GM19240 (cell line): ENCODE measurements around the gene SUPT5H.

Experiments
- DNase-seq: peaks from one replicate; pipeline ENCODE4 v3.0.0; 2011; ENCODE audit warnings: low spot score; ENCODE audit not compliant: insufficient read length

The SUPT5H gene

GRCh38 chr19:39409208-39410016, 36.0 kb upstream of the SUPT5H start:
- no peak for DNase-seq

DNA sequence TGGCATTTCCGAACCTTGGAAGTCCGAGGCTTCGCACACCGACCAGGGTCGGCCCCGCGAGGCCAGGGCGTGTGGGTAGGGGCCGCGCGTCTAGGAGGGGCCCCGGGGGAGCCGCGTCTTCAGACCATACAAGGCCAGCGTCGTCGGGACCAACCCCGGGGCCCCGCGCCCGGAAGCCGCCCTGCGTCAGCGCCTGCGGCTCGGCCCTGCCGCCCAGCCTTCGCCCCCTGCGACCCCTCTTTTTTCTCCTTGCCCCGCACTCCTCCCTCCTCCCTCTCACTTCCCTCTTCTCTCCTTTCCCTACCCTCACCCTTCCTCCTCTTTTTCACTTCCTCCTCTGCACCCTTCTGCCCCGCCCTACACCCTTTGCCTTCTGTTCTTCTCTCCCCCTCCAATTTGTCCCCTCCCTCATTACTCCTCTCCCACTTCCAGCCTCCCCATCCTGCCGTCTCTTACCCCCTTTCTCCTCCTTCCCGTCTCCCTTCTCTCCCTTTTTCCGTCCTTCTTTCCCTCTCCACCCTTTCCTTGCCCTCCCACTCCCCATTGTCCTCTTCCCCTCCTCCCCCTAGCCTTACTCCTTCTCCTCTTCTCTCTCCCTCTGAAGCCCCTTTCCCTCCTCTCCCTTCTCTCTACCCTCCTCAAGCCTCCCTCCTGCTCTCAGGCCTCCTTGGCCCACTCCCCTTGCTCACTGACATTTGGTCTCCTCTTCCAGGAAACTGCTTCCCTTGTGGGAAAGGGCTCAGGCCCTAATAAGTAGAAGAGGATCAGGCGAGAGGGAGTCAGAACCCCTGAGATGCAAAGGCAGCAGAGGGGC, 35.2 kb upstream of the SUPT5H start:
- no peak for DNase-seq

- DNase-seq: no peak
Observed at GRCh38 chr19:39410831-39411080, 34.6 kb upstream of the SUPT5H start.

DNA sequence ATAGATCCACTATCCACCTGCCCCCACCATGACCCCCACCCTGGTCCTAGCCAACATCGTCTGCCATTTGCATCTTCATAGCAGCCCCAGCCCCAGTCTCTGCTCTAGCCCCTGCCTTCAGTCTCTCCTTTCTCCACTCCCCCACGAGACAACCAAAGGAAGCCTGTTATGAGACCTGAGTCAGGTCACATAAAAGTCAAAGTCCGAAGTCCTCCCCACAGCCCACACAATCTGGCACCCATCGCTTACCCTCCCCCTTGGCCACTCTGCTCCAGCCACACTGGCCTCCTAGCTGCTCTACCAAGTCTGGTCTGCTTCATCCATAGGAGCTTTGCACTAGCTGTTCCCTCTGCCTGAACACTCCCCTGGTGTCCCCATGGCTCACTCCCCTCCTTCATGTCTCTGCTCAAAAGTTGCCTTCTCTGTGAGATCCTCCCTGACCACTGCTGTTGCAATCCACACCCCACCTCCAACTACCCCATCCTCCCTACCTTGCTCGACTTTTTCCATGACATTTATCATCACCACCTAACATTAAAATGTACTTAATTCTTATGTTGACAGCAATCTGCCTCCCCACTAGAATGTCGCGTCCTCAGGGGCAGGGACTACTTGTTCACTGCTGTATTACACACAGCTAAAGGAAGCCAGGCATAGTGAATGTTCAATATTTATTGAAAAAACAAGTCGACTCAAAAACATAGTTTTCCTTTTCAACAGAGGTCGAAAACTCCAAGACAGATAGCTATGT, 34.1 kb upstream of the SUPT5H start:
- no peak for DNase-seq

DNA sequence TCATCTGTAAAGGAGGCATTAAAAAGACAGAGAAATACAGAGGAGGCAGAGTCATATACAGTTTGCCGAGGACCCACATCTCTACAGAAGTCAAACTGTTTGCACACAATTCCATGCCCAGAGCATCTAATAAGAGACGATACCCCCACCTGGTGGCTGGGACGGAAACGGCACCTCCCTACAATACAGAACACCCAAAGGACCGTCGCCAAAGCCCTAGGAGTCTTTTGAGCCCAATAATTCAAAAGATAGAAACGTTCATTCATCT, 33.6 kb upstream of the SUPT5H start:
- peak; percentile 60 for DNase-seq

- peak; percentile 94 for DNase-seq
Observed at GRCh38 chr19:39412100-39412866, 33.1 kb upstream of the SUPT5H start, which contains the start of gene PLEKHG2. Gene PLEKHG2, plus strand, starts transcription at chr19:39412669. Its CDS starts 1,418 bp downstream, at chr19:39414087.

DNA sequence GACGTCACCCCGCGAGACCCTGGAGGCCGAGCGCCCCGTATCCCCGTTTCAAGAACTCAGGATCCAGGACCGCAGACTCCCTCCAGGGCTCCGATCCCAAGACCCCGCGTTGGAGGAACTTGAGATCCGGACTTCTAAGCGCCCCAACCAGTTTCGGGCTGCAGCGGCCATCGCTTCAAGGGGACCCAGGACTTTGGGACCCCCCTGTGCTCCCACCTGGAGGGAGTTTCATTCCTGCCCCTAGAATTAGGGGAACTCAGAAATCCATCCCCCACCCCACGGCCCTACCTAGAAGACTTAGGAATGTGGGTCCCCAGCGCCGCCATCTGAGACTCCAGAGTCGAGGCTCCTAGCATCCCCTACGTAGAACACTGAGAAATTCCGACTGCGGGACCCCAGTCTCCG, 32.5 kb upstream of the SUPT5H start:
- no peak for DNase-seq

- no peak for DNase-seq
Observed at GRCh38 chr19:39413272-39413910, 32.0 kb upstream of the SUPT5H start.

- no peak for DNase-seq
Observed at GRCh38 chr19:39413911-39414608, 31.3 kb upstream of the SUPT5H start.

DNA sequence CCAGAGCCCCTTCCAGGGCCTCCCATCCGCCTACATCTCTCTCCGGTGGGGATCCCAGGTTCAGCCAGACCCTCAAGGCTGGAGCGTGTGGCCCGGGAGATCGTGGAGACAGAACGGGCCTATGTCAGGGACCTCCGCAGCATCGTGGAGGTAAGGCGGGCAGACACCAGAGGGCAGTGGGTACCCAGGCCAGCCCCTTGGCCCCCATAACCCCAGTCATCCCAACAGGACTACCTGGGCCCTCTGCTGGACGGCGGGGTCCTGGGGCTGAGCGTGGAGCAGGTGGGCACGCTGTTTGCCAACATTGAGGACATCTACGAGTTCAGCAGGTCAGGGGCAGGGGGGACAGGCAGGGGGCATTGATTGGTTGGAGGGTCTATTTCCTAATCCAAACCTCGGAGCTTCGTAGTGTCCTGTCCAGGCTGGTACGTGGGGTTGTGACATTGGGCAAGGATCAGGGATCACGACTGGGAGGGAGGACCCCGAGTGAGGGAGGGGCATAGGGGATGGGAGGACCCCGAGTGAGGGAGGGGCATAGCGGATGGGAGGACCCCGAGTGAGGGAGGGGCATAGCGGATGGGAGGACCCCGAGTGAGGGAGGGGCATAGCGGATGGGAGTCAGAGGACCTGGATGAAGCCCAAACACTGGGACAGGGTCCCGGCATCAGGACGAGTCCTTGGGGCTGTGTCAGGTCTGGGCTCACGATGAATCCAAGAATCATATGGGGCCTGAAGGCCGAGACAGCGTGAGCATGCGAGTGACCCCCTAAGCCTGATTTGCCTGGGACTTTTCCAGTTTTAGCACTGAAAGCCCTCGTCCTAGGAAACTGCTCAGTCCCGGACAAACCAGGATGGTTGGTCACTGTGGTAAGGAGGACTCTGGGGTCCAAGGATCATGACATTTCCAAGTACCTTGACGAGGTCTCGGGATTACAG, 30.0 kb upstream of the SUPT5H start:
- DNase-seq: no peak

DNA sequence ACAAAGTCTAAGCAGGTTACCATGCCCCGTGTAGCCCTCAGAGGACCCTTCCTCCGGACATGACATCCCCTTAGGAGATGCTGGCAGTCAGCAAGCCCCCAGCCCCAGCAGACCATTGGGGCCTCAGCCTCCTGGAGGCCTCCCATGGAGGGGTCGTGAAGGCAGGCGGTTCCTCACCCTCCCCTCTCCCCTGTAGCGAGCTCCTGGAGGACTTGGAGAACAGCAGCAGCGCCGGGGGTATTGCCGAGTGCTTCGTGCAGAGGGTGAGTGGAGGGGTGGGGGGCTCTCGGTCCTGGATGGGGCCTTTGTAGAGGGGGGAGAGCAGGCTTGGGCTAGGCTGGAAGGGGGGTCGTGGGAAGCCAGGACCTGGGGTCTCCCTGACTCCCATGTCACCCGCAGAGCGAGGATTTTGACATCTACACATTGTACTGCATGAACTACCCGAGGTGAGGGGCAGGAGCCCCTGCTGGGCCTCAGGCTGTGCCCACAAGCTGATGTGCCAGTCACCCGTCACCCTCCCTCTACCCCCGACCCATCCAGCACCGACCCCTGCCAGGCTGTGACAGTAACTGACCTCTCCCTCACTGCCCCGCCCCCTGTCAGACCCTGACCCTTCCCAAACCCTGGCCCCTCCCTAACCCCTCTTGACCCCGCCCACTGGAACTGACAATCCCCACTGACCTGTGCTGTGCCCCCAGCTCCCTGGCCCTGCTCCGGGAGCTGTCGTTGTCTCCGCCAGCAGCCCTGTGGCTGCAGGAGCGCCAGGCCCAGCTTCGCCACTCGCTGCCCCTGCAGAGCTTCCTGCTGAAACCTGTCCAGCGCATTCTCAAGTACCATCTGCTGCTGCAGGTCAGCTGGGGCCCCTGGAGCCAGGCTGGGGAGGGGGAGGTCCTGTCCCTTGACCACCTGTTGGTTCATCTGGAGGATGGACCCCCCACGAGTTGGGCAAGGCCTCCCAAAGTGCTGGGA, 28.9 kb upstream of the SUPT5H start:
- no peak for DNase-seq

DNA sequence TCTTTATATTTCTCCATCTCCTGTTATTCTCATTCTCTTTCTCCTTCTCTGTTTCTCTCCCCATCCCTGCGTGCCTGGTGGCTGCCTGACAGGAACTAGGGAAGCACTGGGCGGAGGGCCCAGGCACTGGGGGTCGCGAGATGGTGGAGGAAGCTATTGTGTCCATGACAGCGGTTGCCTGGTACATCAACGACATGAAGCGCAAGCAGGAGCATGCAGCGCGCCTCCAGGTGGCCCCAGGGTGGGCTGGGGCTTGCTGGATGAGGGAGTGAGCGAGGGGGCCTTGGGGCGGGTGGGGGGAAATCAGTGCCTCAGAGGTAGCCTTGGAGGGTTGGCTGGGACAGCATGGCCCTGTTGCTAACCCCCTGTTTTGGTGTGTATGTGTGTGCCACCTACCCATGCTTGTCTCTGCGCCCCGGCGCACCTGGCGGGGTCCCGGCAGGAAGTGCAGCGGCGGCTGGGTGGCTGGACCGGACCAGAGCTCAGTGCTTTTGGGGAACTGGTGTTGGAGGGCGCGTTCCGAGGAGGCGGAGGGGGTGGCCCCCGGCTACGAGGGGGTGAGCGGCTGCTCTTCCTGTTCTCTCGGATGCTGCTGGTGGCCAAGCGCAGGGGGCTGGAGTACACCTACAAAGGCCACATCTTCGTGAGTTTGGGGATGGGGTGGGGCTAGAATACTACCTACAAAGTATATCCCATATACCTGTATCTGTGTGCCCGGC, 27.8 kb upstream of the SUPT5H start:
- no peak for DNase-seq

GRCh38 chr19:39419003-39419402, 26.4 kb upstream of the SUPT5H start:
- DNase-seq: no peak

DNA sequence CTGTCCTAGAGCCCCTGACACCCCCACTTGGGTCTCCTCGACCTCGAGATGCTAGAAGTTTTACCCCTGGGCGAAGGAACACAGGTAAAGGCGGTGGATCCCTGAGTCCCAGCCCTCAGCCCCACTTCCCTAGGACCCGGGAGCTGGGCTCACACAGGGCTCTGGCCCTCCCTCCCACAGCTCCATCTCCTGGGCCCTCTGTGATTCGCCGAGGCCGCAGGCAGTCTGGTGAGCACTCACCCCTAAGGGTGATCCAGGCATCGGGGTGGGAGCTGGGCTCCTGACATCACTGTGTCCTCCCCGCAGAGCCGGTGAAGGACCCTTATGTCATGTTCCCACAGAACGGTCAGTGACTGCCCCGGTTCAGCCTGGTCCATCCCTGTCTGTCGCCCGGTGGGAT, 24.6 kb upstream of the SUPT5H start:
- DNase-seq: no peak

- no peak for DNase-seq
Observed at GRCh38 chr19:39422020-39422419, 23.4 kb upstream of the SUPT5H start.

- DNase-seq: no peak
Observed at GRCh38 chr19:39423258-39424086, 21.9 kb upstream of the SUPT5H start.

DNA sequence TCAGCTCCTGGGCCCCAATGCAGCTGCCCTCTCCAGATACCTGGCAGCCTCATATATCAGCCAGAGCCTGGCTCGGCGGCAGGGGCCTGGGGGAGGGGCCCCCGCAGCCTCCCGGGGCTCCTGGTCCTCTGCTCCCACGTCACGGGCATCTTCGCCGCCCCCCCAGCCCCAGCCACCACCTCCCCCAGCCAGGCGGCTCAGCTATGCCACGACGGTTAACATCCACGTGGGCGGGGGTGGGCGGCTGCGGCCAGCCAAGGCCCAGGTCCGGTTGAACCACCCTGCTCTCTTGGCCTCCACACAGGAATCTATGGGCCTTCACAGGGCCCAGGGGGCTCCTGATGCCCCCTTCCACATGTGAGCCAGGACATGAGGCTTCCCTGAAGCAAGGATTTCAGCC, 20.4 kb upstream of the SUPT5H start:
- DNase-seq: no peak
